ENCODE measurements around the gene AKAP13. TPM values are rescaled to one million over a fixed set of nuclear protein-coding genes. Genes with fewer than 3 reads are reported as not detected.

The AKAP13 gene
- total RNA-seq, 1 donor from 2014 or later, result 238 TPM

- intact Hi-C loops (cut with DNase I), result no loop called here
- no peak for ATAC-seq
- no peak for DNase-seq (ENCODE audit: low spot score)
These were observed 363.1 kb downstream of the AKAP13 start for GRCh38 chr15:85743392-85744055.

DNA sequence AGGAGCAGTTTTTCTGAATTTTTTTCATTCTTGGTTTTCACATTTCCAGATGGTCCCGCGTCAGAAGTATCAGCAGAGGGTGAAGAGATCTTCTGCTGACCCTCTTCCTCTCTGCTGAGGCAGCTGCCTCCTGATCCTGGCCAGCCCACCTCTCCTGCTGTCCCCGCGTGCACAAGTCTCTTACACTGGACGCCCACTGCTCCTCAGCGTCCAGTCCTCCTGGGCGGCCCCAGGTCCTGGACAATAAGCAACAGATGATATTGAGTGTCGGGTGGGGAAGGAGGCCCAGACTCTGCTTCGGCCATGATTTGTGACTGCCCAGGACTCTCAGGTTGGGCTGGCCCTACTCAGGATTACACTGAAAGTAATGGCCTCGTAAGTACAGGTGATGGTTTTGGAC, 364.2 kb downstream of the AKAP13 start:
- DNase-seq (ENCODE audit: low spot score), result no peak
- no peak for ATAC-seq
- intact Hi-C loops (cut with DNase I), result no loop called here

DNA sequence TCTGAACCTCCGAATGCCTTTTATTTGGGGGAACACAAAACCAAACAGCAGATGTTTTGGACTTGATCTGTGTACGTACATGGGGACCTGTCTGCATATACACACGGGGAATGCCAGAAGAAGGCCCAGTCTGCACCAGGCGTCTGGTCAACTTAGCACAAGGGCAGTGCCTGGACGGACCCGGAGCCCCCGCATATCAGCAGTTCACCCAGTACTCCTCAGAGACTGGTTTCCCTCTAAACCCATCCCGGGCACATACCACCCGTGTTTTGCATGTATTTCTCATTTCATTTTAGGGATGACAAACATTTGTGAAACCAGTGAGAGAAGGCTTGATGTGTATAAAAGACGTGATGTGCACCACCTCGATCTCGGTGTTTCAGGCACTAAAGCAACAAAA, 364.6 kb downstream of the AKAP13 start:
- DNase-seq (ENCODE audit: low spot score) (no peak), ATAC-seq (no peak)
- intact Hi-C loops (cut with DNase I), result no loop called here

DNA sequence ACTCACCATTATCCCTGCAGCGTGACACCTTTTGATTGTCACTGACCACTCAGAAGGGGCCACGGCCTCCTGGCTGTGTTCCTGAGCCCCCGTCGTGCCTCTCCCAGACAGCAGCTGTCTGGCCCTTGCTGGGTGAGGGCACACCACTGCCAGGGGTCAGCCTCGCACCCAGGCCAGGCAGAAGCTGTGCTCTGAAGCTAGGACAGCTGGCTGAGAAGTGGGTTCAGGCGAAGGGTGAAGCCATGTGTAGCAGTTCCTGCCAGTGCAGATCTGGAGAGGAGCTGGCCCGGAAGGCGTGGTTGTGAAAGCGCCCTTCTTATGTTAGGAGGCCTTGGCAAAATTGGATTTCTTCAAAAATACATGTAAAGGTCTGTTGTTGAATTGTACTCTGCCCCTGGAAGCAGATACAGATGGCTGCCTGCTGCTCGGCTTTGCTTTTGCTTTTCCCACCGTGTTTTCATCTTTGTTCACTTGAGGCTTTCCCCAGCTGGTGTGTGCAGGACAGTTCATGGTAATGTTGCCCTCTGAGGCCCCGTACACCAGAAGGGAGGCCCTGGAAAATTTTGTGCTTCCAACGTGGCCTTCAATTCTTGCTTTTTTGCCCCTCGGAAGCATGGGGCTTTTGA, 365.2 kb downstream of the AKAP13 start:
- ATAC-seq (no peak), DNase-seq (ENCODE audit: low spot score) (no peak)
- intact Hi-C loops (cut with DNase I), result no loop called here

GRCh38 chr15:85746641-85747040, 366.2 kb downstream of the AKAP13 start:
- no peak for ATAC-seq
- intact Hi-C loops (cut with DNase I), result no loop called here
- no peak for DNase-seq (ENCODE audit: low spot score)

GRCh38 chr15:85748176-85748575, 367.8 kb downstream of the AKAP13 start:
- intact Hi-C loops (cut with DNase I), result no loop called here
- ATAC-seq (no peak), DNase-seq (ENCODE audit: low spot score) (peak; percentile 35)

- intact Hi-C loops (cut with DNase I), result no loop called here
- ATAC-seq (no peak), DNase-seq (ENCODE audit: low spot score) (peak; percentile 53)
These were observed 368.3 kb downstream of the AKAP13 start for GRCh38 chr15:85748729-85749128.

DNA sequence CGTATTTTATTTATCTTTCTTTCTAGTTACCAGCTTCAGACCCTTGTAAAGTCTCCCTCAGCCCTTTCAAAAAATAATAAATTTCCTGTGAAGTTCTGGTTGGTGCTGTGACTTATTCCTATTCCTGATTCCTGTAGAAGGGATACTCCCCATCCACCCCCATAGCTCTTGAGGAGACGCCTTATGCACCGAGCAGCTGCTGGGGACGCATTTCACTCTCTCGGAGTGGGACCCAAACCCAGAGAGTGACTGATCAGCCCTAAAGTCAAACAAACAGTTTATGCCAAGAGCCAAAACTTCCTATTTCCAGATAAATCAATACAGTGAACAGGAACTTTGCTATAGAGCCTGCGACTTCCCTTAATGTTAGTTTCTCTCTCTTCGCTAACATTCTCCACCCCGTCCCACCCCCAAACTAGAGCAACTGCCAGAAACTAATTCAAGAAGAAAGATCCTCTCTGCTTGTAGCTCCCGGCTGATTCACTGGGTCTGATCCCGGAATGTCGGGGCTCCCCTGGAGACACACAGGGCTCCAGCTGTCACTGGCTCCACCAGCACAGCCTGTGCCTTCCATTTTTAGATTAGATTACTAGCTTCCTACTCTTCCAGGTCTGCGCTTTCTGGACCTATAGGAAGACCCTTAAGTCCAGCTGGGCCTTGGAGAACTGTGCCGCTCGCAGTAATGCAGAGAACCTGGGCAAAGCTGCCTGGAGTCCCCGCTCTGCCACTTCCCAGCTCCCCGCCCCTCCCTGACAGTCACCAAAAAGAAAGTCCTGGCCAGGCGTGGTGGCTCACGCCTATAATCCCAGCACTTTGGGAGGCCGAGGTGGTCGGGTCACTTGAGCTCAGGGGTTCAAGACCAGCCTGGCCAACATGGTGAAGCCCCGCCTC, 369.1 kb downstream of the AKAP13 start:
- intact Hi-C loops (cut with DNase I), result no loop called here
- DNase-seq (ENCODE audit: low spot score), result peak; percentile 67

GRCh38 chr15:85750319-85751290, 370.2 kb downstream of the AKAP13 start:
- DNase-seq (ENCODE audit: low spot score) (peak; percentile 78), ATAC-seq (peak; percentile 80)
- intact Hi-C loops (cut with DNase I), result no loop called here

More for the DNA sequence above, 369.1 kb downstream of the AKAP13 start:
- peak; percentile 56 for ATAC-seq

DNA sequence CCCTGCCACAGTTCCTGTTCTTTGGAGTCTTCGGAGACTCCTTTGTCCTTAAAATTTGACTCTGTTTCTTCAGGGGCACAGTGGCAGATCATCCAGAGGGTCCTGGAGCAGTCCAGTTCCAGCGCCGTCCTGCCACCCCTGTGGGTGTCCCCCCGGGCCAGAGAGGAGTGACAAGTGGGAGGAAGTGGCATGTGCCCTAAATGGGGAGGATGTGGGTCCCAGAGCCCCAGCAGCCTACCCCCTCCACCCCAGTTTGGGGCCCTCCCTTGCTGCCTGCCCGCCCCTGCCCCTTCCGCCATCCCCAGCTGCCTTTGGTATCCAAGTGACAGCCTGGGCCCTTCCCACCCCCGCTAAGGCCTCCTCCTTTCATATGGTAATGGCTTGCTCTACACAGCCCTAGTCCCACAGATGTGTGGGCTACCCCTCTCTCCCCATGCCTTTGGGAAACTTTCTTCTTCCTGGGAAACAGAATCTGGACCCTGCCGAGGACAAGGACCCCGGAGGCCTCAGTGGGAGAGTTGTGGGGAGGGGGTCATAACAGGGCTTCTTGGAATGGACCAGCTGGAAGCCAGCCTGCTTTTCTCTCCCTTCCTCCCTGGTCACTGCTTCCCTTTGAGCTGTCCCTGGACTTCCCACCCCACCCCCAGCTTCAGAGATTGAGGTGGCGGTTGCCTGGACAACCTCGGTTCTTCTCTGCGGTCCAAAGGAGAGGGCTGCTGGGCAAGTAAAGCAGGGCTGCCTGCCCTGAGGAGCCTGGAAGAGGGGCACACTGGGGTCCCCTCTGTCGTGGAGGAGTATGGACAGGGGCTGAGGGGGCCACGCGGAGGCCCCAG, 371.1 kb downstream of the AKAP13 start:
- peak; percentile 61 for DNase-seq (ENCODE audit: low spot score)
- ATAC-seq, result peak; percentile 9

GRCh38 chr15:85752124-85752475, 371.7 kb downstream of the AKAP13 start:
- ATAC-seq (no peak), DNase-seq (ENCODE audit: low spot score) (peak; percentile 59)
- intact Hi-C loops (cut with DNase I), result no loop called here

More for the DNA sequence above, 371.1 kb downstream of the AKAP13 start:
- intact Hi-C loops (cut with DNase I), result no loop called here

- intact Hi-C loops (cut with DNase I), result no loop called here
- peak; percentile 55 for DNase-seq (ENCODE audit: low spot score)
- no peak for ATAC-seq
These were observed 372.1 kb downstream of the AKAP13 start for GRCh38 chr15:85752491-85752961.

DNA sequence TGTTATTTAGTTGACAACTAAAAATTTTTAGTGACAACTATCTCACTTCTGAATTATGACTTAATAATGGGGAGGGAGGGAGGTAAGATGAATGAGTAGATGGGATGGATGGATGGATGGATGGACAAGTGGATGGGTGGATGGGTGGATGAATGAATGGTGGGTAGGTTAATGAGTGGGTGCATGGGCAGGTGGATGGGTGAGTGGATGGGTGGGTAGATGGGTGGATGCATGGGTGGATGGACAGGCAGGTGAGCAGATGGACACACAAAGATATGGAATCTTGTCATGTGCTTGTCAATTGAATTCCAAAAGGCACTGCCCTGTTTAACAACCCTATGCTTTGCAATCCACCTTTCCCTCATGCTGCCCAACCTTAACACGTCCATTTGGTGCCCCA, 372.9 kb downstream of the AKAP13 start:
- no peak for DNase-seq (ENCODE audit: low spot score)
- no peak for ATAC-seq
- intact Hi-C loops (cut with DNase I), result no loop called here

- ATAC-seq (no peak), DNase-seq (ENCODE audit: low spot score) (peak; percentile 47)
- intact Hi-C loops (cut with DNase I), result no loop called here
These were observed 373.5 kb downstream of the AKAP13 start for GRCh38 chr15:85753791-85754452.

- DNase-seq (ENCODE audit: low spot score), result peak; percentile 59
- no peak for ATAC-seq
- intact Hi-C loops (cut with DNase I), result no loop called here
These were observed 374.6 kb downstream of the AKAP13 start for GRCh38 chr15:85754989-85755388.

- DNase-seq (ENCODE audit: low spot score) (peak; percentile 33), ATAC-seq (no peak)
- intact Hi-C loops (cut with DNase I), result no loop called here
These were observed 375.1 kb downstream of the AKAP13 start for GRCh38 chr15:85755471-85755870.

GRCh38 chr15:85755942-85756341, 375.5 kb downstream of the AKAP13 start:
- ATAC-seq, result no peak
- intact Hi-C loops (cut with DNase I), result no loop called here
- DNase-seq (ENCODE audit: low spot score), result peak; percentile 50
